Lower leg skin (tissue), 4 donors: ENCODE data around the gene GATC. TPM values are rescaled to one million over a fixed set of nuclear protein-coding genes. Genes with fewer than 3 reads are reported as not detected.

Experiments used
- DNase-seq, 2 donors: peaks; one replicate each; pipeline ENCODE4 v3.0.0-alpha.2; 2019; ENCODE audit warnings: low spot score in 2 of 2
- H3K4me3 ChIP-seq: fragments of 200-600 bp; sonication (generic); 2 replicates; pipeline ENCODE4 v1.5.1; 2017; ENCODE audit warnings: mild to moderate bottlenecking, low read depth; ENCODE audit not compliant: poor library complexity, severe bottlenecking
- POLR2A ChIP-seq, 2 donors: fragments of 450-650 bp; IDR thresholded peaks; one replicate each; pipeline ENCODE4 v1.6.1; 2016 to 2017; ENCODE audit warnings: antibody characterized with exemption in 2 of 2, mild to moderate bottlenecking in 1 of 2, moderate library complexity in 1 of 2
- WGBS, 2 donors: methylation state at CpG; one replicate each; pipeline ENCODE4 v1.1.5; 2018; 5-methylcytosine and 5-hydroxymethylcytosine counted together
- intact Hi-C: fragments of 100-400 bp; cut with DNase I; formaldehyde crosslinking; loops from one replicate; pipeline ENCODE4 v1.15.0; 2023; ENCODE audit warnings: low total_unique reads
- total RNA-seq, 4 donors: library from RNA; depleted of rRNA; stranded (reverse); fragments of >200 nt; gene quantifications; one replicate each; pipeline ENCODE4 v1.1.0, GENCODE V29; 2016
- TF ChIP-seq, protein P1 (sequence below), 3 donors: fragments of 450-650 bp; IDR thresholded peaks; one replicate each; pipeline ENCODE4 v1.5.1; 2016; ENCODE audit warnings: antibody characterized with exemption in 3 of 3, mild to moderate bottlenecking in 3 of 3, moderate library complexity in 2 of 3

The GATC gene
- total RNA-seq, 4 donors from 2014 or later = 19.3 to 24.1 (median 20.1) TPM

- DNase-seq = no peak
- intact Hi-C loops = no loop called here
- no peak for TF ChIP-seq POLR2A (IDR thresholded peaks at IDR 0.05)
- TF ChIP-seq, protein P1, sequence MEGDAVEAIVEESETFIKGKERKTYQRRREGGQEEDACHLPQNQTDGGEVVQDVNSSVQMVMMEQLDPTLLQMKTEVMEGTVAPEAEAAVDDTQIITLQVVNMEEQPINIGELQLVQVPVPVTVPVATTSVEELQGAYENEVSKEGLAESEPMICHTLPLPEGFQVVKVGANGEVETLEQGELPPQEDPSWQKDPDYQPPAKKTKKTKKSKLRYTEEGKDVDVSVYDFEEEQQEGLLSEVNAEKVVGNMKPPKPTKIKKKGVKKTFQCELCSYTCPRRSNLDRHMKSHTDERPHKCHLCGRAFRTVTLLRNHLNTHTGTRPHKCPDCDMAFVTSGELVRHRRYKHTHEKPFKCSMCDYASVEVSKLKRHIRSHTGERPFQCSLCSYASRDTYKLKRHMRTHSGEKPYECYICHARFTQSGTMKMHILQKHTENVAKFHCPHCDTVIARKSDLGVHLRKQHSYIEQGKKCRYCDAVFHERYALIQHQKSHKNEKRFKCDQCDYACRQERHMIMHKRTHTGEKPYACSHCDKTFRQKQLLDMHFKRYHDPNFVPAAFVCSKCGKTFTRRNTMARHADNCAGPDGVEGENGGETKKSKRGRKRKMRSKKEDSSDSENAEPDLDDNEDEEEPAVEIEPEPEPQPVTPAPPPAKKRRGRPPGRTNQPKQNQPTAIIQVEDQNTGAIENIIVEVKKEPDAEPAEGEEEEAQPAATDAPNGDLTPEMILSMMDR (IDR thresholded peaks at IDR 0.05) = no peak
- 30 to 36% methylated on average over 12 to 13 of the region's 13 CpGs for WGBS, 2 donors
- no peak overlapping the region for H3K4me3 ChIP-seq
Observed at GRCh38 chr12:120413901-120414695, 32.1 kb upstream of the GATC start.

GRCh38 chr12:120416490-120417216 is 29.6 kb upstream of the GATC start:
- intact Hi-C loops = no loop called here
- WGBS, 2 donors = 77 to 79% methylated on average over 7 of the region's 7 CpGs
- H3K4me3 ChIP-seq = no peak overlapping the region
- TF ChIP-seq, protein P1 (IDR thresholded peaks at IDR 0.05) = no peak
- TF ChIP-seq POLR2A (IDR thresholded peaks at IDR 0.05) = no peak
- DNase-seq = no peak

DNA sequence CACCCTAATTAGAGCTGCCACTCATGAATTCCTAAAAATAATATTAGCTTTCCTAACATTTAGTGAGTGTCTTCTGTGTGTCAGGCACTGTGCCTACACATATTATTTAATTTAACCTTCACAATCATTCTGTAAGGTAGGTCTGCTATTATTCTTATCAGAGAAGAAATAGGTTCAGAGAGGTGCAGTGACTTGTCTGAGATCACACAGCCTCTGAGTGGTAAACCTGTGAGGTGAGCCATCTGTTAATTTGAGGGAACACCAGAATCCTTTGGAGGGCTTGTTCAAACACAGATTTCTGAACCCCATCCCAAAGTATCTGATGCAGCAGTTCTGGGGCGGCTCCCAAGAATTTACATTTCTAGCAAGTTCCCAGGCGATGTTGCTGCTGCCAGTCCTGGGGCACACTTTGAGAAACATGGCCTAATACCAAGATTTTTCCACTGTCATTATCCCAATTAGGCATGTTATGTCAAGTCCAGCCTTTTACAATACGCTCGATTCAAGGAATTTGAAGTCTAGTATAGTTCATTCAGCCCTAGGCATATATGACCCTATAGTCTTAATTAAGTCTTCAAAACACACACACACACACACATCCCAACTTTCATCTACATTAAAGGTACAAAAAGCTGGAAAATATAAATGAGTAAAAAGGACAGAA is 28.2 kb upstream of the GATC start:
- 61 to 62% methylated on average over 4 of the region's 4 CpGs for WGBS, 2 donors
- H3K4me3 ChIP-seq = no peak overlapping the region
- intact Hi-C loops = no loop called here
- DNase-seq = no peak
- TF ChIP-seq, protein P1 (IDR thresholded peaks at IDR 0.05) = no peak
- TF ChIP-seq POLR2A (IDR thresholded peaks at IDR 0.05) = no peak

GRCh38 chr12:120421701-120422100 is 24.5 kb upstream of the GATC start:
- no peak overlapping the region for H3K4me3 ChIP-seq
- TF ChIP-seq POLR2A (IDR thresholded peaks at IDR 0.05) = no peak
- TF ChIP-seq, protein P1 (IDR thresholded peaks at IDR 0.05) = no peak
- intact Hi-C loops = no loop called here
- 79 to 84% methylated on average over 4 of the region's 4 CpGs for WGBS, 2 donors
- no peak for DNase-seq

DNA sequence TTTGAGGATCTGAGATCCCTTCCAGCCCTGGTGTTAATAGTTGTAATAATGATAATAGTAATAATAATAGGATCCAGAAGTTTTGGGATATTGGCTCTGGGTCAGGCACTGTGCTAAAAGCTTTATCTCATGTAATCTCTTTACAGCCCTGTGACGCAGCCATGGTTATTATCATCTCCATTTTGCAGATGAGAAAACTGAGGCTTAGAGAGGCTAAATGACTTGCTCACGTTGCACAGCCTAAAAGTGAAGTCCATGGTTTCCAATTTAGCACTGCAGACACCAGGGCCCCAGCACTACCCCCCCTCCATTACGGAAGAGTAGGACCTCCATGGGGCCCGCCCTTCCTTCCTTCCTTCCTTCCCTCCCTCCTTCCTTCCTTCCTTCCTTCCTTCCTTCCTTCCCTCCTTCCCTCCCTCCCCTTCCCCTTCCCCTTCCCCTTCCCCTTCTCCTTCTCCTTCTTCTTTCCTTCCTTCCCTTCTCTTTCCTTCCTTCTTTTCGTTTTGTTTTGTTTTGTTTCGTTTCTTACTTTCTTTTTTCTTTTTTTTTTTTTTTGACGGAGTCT is 23.3 kb upstream of the GATC start:
- WGBS, 2 donors = 66 to 70% methylated on average over 7 of the region's 7 CpGs
- intact Hi-C loops = no loop called here
- no peak for TF ChIP-seq POLR2A (IDR thresholded peaks at IDR 0.05)
- TF ChIP-seq, protein P1 (IDR thresholded peaks at IDR 0.05) = no peak
- DNase-seq = no peak
- no peak overlapping the region for H3K4me3 ChIP-seq
